ENCODE measurements around the gene TPP1. TPM values are rescaled to one million over a fixed set of nuclear protein-coding genes. Genes with fewer than 3 reads are reported as not detected.

TPP1 gene
- total RNA-seq, 1 donor from 2014 or later: 59.7 TPM

- DNase-seq (ENCODE audit: low spot score): no peak
Measured at GRCh38 chr11:6587360-6587953, 31.8 kb downstream of the TPP1 start.

GRCh38 chr11:6586434-6587359 is 32.5 kb downstream of the TPP1 start:
- DNase-seq (ENCODE audit: low spot score): no peak

GRCh38 chr11:6584528-6584927 is 34.7 kb downstream of the TPP1 start:
- DNase-seq (ENCODE audit: low spot score): no peak

GRCh38 chr11:6583584-6583983 is 35.6 kb downstream of the TPP1 start:
- no peak for DNase-seq (ENCODE audit: low spot score)

DNA sequence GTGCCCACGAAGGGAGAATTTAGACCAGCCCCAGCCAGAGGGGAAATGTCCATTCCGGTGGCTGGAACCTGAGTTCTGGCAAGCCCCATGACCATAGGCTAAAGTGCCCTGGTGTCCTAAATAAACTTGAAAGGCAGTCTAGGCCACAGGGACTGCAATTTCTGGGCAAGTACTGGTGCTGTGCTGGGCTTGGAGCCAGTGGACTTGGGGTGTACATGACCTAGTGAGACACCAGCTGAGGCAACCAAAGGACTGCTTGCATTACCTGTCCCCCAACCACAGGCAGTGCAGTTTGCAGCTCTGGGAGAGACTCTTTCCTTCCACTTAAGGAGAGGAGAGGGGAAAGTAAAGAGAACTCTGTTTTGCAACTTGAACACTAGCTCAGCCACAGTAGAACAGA is 39.5 kb downstream of the TPP1 start:
- no peak for DNase-seq (ENCODE audit: low spot score)

DNA sequence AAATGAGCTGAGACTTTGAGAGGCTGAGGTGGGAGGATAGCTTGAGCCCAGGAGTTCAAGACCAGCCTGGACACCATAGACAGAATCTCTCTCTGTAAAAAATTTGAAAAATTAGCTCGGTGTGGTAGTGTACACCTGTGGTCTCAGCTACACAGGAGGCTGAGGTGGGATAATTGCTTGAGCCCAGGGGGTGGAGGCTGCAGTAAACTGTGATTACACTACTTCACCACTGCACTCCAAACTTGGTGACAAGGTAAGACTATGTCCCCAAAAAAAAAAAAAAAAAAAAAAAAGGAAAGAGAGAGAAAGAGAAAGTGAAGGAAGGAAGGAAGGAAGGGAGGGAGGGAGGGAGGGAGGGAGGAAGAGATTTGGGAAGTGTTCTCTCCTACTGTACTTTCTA is 41.1 kb downstream of the TPP1 start:
- no peak for DNase-seq (ENCODE audit: low spot score)

GRCh38 chr11:6576471-6577373 is 42.5 kb downstream of the TPP1 start:
- DNase-seq (ENCODE audit: low spot score): peak; percentile 97

- peak; percentile 46 for DNase-seq (ENCODE audit: low spot score)
Measured at GRCh38 chr11:6574816-6575715, 44.2 kb downstream of the TPP1 start.

GRCh38 chr11:6572215-6572614 is 47.0 kb downstream of the TPP1 start:
- peak; percentile 86 for DNase-seq (ENCODE audit: low spot score)

GRCh38 chr11:6571434-6572008 is 47.7 kb downstream of the TPP1 start:
- DNase-seq (ENCODE audit: low spot score): no peak

DNA sequence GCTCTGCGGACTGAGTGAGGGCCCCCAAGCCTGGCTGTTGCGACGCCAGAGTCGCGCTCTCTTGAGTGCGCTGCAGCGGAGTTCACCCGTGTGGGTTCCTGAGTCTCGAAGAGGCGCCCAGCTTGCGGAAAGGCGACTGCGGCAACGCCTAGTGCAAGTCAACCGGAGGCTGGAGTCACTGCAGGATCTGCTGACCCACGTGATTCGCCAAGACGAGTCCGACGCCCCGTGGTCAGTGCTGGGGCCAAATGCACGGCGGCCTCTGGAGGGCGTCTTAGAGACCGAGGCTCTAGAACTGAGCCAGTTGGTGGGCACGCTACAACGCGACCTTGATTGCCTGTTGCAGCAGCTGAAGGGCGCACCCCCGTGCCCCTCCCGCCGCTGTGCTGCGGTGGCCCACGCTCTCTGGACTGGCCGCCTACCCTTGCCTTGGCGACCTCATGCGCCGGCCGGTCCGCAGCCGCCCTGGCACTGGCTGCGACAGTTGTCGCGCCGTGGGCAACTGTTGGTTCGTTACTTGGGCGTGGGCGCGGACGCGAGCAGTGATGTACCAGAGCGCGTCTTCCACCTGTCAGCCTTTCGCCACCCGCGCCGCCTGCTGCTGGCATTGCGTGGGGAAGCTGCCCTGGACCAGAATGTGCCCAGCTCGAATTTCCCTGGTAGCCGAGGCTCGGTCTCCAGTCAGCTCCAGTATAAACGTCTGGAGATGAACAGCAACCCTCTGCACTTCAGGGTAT is 48.4 kb downstream of the TPP1 start:
- no peak for DNase-seq (ENCODE audit: low spot score)

DNA sequence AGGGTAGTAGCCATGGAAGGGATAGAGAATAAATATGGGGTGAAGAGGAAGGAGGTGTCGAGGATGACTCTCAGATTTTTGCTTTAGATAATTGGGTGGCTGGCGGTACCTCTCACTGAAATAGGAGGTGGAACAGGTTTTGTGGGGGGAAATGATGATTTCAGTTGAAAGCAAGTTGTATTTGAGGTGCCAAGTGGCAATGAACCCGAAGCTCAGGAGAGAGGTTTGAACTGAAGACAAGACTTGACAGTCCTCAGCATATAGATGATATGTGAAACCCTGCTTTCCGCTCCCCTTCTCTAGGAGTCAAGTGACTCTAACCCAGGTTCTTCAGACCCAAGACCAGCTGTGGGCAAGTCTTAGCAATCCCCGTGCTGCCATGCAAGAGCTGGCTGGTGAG is 49.5 kb downstream of the TPP1 start:
- no peak for DNase-seq (ENCODE audit: low spot score)

- peak; percentile 57 for DNase-seq (ENCODE audit: low spot score)
Measured at GRCh38 chr11:6568191-6568918, 50.9 kb downstream of the TPP1 start.

- DNase-seq (ENCODE audit: low spot score): no peak
Measured at GRCh38 chr11:6567371-6567745, 51.9 kb downstream of the TPP1 start.

DNA sequence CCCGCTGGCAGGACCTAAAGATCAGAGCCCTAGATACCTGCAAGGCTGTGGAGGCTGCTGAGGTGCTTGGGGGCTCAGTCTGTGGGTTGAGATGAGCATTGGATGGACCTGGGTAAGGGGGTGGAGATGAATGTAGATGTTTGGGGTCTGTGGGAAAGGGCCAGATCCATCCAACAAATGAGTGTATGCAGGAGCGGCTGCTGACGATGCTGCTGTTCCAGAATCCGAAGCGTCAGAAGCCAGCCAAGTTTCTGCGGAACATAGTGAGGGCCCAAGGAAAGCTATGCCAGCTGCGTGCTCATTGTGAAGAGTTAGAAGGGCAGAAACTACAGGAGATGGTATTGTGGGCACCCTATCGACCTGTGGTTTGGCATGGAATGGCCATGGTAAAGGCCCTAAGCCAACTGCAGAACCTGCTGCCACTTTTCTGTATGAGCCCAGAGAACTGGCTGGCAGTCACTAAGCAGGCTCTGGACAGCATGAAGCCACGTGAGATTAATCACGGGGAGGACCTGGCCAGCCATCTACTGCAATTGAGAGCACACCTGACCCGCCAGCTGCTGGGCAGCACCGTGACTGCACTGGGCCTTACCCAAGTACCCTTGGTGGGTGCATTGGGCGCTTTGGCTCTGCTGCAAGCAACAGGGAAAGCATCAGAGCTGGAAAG is 52.4 kb downstream of the TPP1 start:
- no peak for DNase-seq (ENCODE audit: low spot score)

- DNase-seq (ENCODE audit: low spot score): no peak
Measured at GRCh38 chr11:6565988-6566703, 53.1 kb downstream of the TPP1 start.

DNA sequence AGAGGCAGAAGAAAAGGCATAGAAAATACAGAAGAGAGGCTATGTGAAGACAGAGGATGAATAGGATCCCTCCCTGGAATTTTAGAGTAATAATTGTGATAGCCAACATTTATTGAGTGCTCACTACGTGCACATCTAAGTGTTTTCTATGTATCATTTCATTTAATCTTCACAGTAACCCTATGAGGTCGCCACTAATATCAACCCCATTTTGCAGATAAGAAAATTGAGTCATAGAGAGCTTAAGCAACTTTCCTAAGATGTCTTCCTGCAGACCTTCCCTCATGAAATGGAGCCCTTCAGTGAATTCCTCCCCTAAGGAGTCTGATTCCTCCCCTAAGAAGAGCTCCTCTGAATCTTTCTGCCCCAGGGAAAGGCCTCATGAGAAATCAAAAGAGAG is 53.9 kb downstream of the TPP1 start:
- no peak for DNase-seq (ENCODE audit: low spot score)

- DNase-seq (ENCODE audit: low spot score): no peak
Measured at GRCh38 chr11:6563667-6564066, 55.6 kb downstream of the TPP1 start.

Measured in umbilical cord (tissue), 2 donors.